Osteoblast (primary cell): Measurements from ENCODE around the gene ZRANB2. TPM values are rescaled to one million over a fixed set of nuclear protein-coding genes. Genes with fewer than 3 reads are reported as not detected.

Source experiments
- DNase-seq: peaks from one replicate; pipeline ENCODE4 v3.0.0; 2011; ENCODE audit warnings: low spot score, mixed read lengths; ENCODE audit not compliant: insufficient read length; ENCODE audit errors: missing footprints
- H2AFZ ChIP-seq: 2 replicates; pipeline ENCODE4 v1.6.0; 2011; ENCODE audit warnings: mild to moderate bottlenecking, low read length
- H3K27ac ChIP-seq: 2 replicates; pipeline ENCODE4 v1.5.1; 2011; ENCODE audit warnings: mild to moderate bottlenecking, low read depth, low read length, moderate library complexity
- H3K27me3 ChIP-seq: 2 replicates; pipeline ENCODE4 v1.6.0; 2012; ENCODE audit warnings: mild to moderate bottlenecking, control low read depth, inconsistent platforms, low read length, moderate library complexity; ENCODE audit not compliant: insufficient read depth
- H3K36me3 ChIP-seq: 2 replicates; pipeline ENCODE4 v1.5.1; 2011; ENCODE audit warnings: mild to moderate bottlenecking, low read length, control low read depth, moderate library complexity; ENCODE audit not compliant: insufficient read depth
- H3K4me1 ChIP-seq: 2 replicates; pipeline ENCODE4 v1.5.1; 2011; ENCODE audit warnings: mild to moderate bottlenecking, low read length, control low read depth, moderate library complexity; ENCODE audit not compliant: insufficient read depth
- H3K4me2 ChIP-seq: 2 replicates; pipeline ENCODE4 v1.6.0; 2011; ENCODE audit warnings: mild to moderate bottlenecking, low read length; ENCODE audit not compliant: insufficient read depth
- H3K4me3 ChIP-seq: fragments of 200-600 bp; sonication (generic); 3 replicates; pipeline ENCODE4 v1.5.1; 2012; ENCODE audit warnings: mild to moderate bottlenecking, low read length, inconsistent platforms; ENCODE audit not compliant: insufficient read depth
- H3K79me2 ChIP-seq: 2 replicates; pipeline ENCODE4 v1.6.0; 2012; ENCODE audit warnings: mild to moderate bottlenecking, low read length, control low read depth, inconsistent platforms; ENCODE audit not compliant: insufficient read depth
- H3K9me3 ChIP-seq: 2 replicates; pipeline ENCODE4 v1.5.1; 2011; ENCODE audit warnings: low read depth, low read length, control low read depth
- H4K20me1 ChIP-seq: 2 replicates; pipeline ENCODE4 v1.6.0; 2012; ENCODE audit warnings: mild to moderate bottlenecking, low read length, control low read depth; ENCODE audit not compliant: insufficient read depth
- CTCF ChIP-seq: IDR thresholded peaks from 2 replicates; pipeline ENCODE4 v1.5.1; 2011; ENCODE audit warnings: mild to moderate bottlenecking, low read depth, low read length, moderate library complexity; ENCODE audit errors: extremely low read depth
- total RNA-seq: library from RNA; depleted of rRNA; stranded (reverse); fragments of >200 nt; gene quantifications from 2 replicates; pipeline ENCODE4 v1.2.3, GENCODE V29; 2012

Gene ZRANB2
- total RNA-seq, 1 donor = 33.7 TPM

- Histone ChIP-seq H4K20me1 (no peaks in the 10 kb centered on the region), H3K4me3 (no peak overlapping the region), H2AFZ (no peak overlapping the region), H3K27me3 (no peaks in the 10 kb centered on the region), H3K4me2 (no peak overlapping the region), H3K79me2 (no peaks in the 10 kb centered on the region), H3K27ac (no peak overlapping the region), H3K4me1 (peaks cover 16% of the 10 kb centered on the region), H3K9me3 (no peaks in the 10 kb centered on the region), H3K36me3 (no peaks in the 10 kb centered on the region)
- DNase-seq = no peak
- TF ChIP-seq CTCF = no peak
Measured at GRCh38 chr1:71087713-71088112, 6.9 kb upstream of the ZRANB2 start.

GRCh38 chr1:71087060-71087459 lies 6.2 kb upstream of the ZRANB2 start:
- H3K9me3 ChIP-seq = no peaks in the 10 kb centered on the region
- H3K4me1 ChIP-seq = peaks cover 16% of the 10 kb centered on the region
- no peaks in the 10 kb centered on the region for H3K36me3 ChIP-seq
- H3K79me2 ChIP-seq = no peaks in the 10 kb centered on the region
- no peak for DNase-seq
- TF ChIP-seq CTCF = no peak
- H4K20me1 ChIP-seq = no peaks in the 10 kb centered on the region
- no peak overlapping the region for H3K27ac ChIP-seq
- no peak overlapping the region for H3K4me3 ChIP-seq
- H2AFZ ChIP-seq = no peak overlapping the region
- no peak overlapping the region for H3K4me2 ChIP-seq
- H3K27me3 ChIP-seq = no peaks in the 10 kb centered on the region

GRCh38 chr1:71086331-71086730 lies 5.5 kb upstream of the ZRANB2 start:
- no peak overlapping the region for H2AFZ ChIP-seq
- H3K27ac ChIP-seq = no peak overlapping the region
- no peaks in the 10 kb centered on the region for H3K36me3 ChIP-seq
- peaks cover 21% of the 10 kb centered on the region for H3K4me1 ChIP-seq
- H4K20me1 ChIP-seq = no peaks in the 10 kb centered on the region
- H3K4me3 ChIP-seq = no peak overlapping the region
- H3K9me3 ChIP-seq = no peaks in the 10 kb centered on the region
- no peak for DNase-seq
- H3K79me2 ChIP-seq = no peaks in the 10 kb centered on the region
- H3K4me2 ChIP-seq = no peak overlapping the region
- H3K27me3 ChIP-seq = no peaks in the 10 kb centered on the region
- TF ChIP-seq CTCF = no peak

GRCh38 chr1:71083271-71083670 lies 2.4 kb upstream of the ZRANB2 start:
- no peak overlapping the region for H3K4me2 ChIP-seq
- no peak for TF ChIP-seq CTCF

More at GRCh38 chr1:71083271-71083670, 2.4 kb upstream of the ZRANB2 start:
- no peaks in the 10 kb centered on the region for H3K9me3 ChIP-seq
- peaks cover 27% of the 10 kb centered on the region for H3K4me1 ChIP-seq
- no peak overlapping the region for H2AFZ ChIP-seq
- peaks cover 16% of the 10 kb centered on the region for H4K20me1 ChIP-seq
- peaks cover 27% of the 10 kb centered on the region for H3K79me2 ChIP-seq
- H3K27ac ChIP-seq = no peak overlapping the region
- DNase-seq = no peak
- no peak overlapping the region for H3K4me3 ChIP-seq
- H3K36me3 ChIP-seq = peaks cover 3% of the 10 kb centered on the region
- no peaks in the 10 kb centered on the region for H3K27me3 ChIP-seq
